Epithelial cell of proximal tubule (primary cell): Measurements from ENCODE around the gene CMTR1. TPM values are rescaled to one million over a fixed set of nuclear protein-coding genes. Genes with fewer than 3 reads are reported as not detected.

Experiments used
- DNase-seq: peaks from one replicate; pipeline ENCODE4 v3.0.0-alpha.2; 2011; ENCODE audit warnings: low read depth
- H3K4me3 ChIP-seq: 2 replicates; pipeline ENCODE4 v1.5.1; 2011; ENCODE audit warnings: low read depth, mild to moderate bottlenecking, low read length
- CTCF ChIP-seq: conservative IDR thresholded peaks from 2 replicates; pipeline ENCODE4 v1.5.1; 2012; ENCODE audit warnings: low read depth, mild to moderate bottlenecking, low read length
- total RNA-seq: library from RNA; depleted of rRNA; stranded (reverse); fragments of >200 nt; gene quantifications from 2 replicates; pipeline ENCODE4 v1.2.3, GENCODE V29; 2015

The CMTR1 gene
- total RNA-seq, 1 donor from 2014 or later: 20.8 TPM

GRCh38 chr6:37488476-37488875 lies 55.5 kb downstream of the CMTR1 start:
- no peak for DNase-seq
- TF ChIP-seq CTCF: no peak
- H3K4me3 ChIP-seq: no peak overlapping the region

- peak; percentile 23 for TF ChIP-seq CTCF
- no peak for DNase-seq
Measured at GRCh38 chr6:37489697-37490336, 56.8 kb downstream of the CMTR1 start.

GRCh38 chr6:37490536-37491170 lies 57.6 kb downstream of the CMTR1 start:
- no peak for DNase-seq
- H3K4me3 ChIP-seq: no peak overlapping the region
- TF ChIP-seq CTCF: no peak

More at GRCh38 chr6:37489697-37490336, 56.8 kb downstream of the CMTR1 start:
- H3K4me3 ChIP-seq: no peak overlapping the region

- no peak overlapping the region for H3K4me3 ChIP-seq
- no peak for TF ChIP-seq CTCF
- DNase-seq: no peak
Measured at GRCh38 chr6:37491171-37491829, 58.3 kb downstream of the CMTR1 start.

GRCh38 chr6:37491830-37492208 lies 58.8 kb downstream of the CMTR1 start:
- TF ChIP-seq CTCF: no peak
- no peak overlapping the region for H3K4me3 ChIP-seq
- DNase-seq: no peak

- TF ChIP-seq CTCF: no peak
- no peak for DNase-seq
- no peak overlapping the region for H3K4me3 ChIP-seq
Measured at GRCh38 chr6:37492236-37492972, 59.4 kb downstream of the CMTR1 start.
